Mucosa of gallbladder (tissue), 1 donor: ENCODE measurements around the gene GATAD2B. TPM values are rescaled to one million over a fixed set of nuclear protein-coding genes. Genes with fewer than 3 reads are reported as not detected.
"Not testable (repeated sequence)": the region's sequence is repeated elsewhere in the genome, so short reads cannot be mapped to it uniquely, and the experiment has no call there.

ENCODE experiments used
- DNase-seq: peaks from one replicate; pipeline ENCODE4 v3.0.0-alpha.2; 2020; ENCODE audit warnings: low spot score
- total RNA-seq: library from RNA; stranded (reverse); gene quantifications from one replicate; pipeline ENCODE4 v1.2.1, GENCODE V29; 2021
- donor health status: DM: no; HTN: no; CAD: no.

The GATAD2B gene
- total RNA-seq, 1 donor from 2014 or later = 42.5 TPM

DNA sequence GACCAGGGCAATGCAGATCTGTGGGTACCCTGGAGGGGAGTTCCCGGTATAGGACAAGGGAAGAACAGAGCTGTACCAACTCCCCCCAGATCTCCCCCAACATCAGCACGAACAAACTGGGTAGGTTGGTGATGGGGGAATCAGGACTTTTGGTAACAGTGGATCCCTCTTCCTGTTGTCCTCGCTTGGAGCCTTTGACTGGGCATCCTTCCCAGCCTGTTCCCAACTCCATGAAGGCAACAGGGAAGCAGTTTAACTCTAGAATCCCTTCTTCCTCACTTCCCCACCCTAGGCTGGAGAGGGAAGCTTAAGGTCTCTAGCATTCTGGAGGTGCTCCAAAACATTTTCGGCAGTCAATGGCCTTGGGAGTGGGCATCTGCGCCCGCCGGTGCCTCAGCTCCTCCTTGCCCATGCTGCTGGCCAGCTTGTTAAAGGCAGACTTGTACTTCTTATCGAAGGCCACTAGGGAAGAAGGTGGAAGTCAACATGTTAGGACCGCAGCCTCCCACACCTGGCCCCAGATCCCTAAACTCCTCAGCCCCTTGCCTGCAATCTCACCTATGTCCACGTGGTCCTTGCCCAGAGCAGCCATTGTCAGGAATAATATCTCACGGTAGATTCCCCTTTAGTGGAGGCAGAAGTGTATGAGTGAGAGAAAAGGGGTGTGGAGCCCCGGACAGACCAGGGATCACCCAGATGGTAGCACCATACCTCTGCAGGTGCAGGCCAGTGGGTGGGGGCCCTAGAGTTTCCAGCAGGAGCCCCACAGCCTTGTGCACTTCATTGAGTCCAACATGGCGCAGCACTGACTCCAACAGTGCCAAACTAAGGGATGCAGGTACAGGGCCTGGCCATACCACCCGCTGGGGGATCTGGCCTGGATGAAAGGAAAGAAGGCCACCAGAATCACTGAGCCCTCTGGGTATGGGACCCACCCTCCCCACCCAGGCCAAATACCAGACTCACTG, 7.5 kb upstream of the GATAD2B start:
- no peak for DNase-seq

DNA sequence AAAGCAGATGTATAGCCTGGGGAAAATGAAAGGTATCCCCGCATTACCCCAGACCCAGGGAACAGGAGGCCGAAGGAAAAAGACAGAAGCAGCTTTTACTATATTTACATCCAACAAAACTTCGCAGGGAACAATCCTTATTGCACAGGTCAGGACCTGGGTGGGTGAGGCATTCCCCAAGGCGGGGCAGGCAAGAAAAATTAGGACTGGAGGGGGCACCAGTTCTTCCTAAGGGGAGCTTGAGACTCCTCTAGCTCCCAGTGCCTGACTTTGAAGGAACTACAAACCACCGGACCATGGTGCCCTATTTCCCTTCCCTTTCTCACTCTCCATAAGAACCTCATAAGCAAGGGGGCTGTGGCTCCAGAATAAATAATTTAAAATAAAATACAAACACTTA, 6.7 kb upstream of the GATAD2B start:
- no peak for DNase-seq

DNA sequence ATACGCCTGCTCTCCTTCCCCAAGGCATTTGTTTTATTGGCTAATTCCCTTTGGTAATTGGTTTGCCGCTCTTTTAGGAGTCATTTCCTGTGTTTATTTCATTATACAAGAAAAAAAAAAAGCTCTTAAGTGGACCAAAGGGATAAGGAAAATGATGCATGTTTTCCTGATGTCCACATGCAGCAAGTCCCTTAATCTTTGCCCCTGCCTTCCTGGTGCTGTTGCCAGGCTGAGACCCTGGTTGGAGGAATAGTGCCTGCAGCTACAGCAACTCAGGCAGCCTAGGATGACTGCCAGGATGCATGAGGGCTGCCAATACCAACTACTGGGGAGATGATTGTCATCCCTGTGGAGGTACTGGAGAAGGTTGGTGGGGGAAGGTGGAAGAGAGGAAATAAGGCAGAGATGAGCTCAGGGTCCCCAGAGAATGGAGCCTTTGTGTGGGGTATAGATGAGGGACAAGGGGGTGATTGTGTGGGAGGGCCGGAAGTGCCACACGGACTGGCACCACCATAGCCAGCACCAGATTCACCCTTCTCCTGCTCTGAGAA, 6.1 kb upstream of the GATAD2B start:
- no peak for DNase-seq

DNA sequence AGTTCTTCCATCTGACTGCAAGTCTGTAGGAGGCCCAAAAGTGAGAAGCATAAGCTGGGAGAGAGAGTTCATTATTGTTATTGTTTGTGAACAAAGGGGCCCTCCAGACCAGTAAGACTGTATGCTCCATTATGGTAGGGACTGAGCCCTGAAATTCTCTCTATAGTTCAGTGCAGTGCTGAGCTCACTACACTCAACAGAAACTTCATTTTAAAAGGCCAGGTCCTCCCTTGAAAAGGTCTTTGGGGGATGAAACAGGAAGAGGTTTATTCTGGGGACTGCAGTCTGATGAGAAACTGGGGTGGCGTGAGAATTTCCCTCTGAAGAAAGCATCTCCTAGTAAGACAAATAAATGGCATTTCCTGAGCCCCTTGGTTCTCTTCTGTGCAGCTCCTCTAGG, 5.5 kb upstream of the GATAD2B start:
- DNase-seq = no peak

DNA sequence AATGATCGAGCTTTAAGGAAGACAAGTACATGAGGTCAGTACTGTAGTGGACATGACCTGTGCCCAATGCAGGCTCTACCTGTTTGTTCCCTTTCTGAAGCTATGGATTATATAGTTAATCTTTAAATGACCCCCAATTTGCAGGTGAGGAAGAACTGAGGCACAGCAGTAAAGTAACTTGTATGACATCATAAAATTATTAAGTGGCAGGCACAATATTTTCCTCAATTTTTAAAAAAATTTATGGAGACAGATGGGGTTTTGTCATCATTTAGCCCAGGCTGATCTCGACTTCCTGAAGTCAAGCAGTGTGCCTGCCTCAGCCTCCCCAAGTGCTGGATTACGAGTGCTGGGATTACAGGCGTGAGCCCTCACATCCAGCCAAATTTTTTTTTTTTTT, 3.6 kb upstream of the GATAD2B start:
- DNase-seq = no peak

DNA sequence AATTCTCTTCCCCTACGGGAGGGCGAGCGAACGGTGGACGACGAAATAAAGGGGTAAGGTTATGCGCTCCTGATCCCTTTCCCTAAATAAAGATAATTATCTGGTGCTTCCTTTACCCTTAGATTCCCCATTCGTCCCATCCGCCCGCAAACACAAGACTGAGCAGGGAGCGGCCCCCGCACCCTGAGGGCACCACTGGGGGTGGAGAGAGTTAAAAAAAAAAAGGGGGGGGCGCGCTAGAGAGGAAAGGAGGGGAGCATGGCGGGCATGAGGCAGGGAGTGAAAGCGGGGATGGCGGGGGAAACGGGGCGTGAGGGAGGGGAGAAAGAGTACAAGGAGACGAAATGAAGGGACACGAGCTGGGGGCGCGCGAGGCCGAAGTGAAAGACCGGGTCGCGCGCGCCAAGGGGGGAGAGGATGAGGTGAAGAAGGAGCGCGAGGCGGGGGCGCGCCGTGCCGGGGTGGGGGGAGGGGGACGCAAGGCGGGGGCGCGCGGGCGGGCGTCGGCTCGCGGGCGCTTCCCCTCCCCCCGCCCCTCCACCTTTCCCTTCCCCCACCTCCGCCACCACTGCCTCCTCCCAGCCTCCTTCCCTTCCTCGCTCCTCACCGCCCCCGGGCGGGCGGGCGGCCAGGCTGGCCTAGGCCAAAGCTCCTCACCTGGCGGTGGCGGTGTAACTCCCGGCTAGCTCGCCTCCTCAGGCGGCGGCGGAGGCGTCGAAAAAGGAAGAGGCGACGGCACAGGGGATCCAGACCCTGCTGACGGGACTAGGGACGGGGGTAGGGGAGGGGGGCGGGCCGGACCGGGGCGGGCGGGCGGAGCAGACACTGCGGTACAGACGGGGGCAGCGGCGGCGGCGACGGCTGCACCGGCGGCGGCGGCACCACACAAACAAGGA, 448 bp downstream of the GATAD2B start:
- no peak for DNase-seq

DNA sequence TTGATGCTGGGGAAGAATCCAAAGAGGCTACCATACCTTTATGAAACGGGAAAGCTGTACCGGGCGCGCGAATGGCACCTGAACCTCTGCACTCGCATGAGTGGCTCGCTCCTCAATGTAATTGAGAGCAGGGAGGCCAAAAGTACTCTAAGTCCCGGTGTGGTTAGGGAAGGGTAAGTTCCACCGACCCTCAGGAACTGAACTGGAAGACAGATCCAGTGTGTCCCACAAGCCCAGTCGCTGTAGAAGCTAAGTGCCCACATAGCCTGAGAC, 1.0 kb downstream of the GATAD2B start:
- no peak for DNase-seq

DNA sequence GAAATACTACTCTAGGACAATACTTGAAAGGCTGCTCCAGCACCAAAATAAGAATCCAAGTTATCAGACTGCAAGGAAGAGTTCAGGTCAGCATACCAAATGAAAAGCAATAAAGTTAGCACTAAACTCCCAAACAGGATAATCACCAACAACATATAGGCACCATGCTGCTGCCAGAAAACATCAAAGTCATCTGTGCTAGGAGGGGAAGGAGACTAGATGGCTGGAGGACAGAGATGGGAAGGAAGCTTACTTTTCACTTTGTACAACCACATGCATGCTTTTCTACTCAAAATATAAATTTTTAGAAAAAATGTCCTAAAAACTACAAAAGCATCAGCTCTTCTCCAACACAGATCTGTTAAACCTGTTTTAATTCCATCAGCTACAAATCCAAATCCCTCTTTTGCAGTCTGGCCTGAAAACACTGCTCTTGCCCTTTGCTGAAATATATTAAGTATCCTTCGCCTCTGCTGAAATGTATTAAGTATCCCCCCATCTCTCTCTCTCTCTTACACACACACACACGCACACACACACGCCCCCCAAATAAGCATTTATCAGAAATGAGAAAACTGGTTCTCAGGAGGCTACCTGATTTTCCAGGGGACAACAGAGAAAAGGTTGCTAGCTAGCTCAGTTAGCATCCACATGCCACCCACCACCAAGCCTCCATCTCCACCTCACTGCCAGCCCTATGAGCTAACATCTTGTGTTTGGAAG, 1.5 kb downstream of the GATAD2B start:
- DNase-seq = no peak

DNA sequence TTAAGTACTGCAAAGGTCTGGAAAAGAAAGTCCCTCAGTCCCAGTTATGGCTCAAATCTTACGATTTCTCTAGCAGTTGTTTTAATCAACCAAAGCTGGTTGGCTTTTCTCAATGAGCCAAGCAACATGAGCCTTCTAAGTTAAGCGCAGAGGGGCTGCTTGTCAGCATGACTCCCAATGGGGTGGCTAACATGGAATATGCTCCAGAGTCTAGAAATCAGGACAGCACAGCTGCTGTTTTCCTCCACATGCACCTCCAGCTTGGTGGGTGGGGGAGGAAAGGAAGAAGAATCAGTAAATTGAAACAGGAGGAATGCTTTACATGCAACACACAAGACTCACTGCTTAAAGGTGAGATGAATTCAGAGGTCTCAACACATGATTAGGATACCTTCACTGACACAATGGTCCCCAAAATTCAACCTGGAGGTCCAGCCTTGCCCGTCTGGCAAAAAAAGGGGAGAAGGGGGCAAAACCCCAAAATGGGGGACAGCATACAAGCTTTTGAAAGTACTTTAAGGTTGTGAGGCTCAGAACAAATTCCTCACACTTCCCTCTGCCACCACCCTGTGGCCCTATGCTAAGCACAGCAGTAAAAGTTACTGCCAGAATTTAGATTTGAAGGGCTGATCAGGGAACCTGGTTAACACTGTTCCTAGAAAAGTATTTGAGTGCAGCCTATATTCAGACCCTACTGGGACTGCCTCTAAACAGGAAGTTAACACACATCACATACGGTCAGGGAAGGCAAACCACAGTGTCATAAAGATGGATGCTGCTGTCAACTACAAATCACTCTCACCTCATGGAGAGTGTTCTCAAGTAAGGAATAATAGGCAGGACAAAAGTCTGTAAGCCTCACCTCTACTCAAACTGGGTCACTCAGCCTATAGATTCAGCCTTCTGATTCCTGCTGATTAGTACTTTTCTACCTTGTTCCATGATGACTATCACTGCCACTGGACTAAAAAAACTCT, 2.6 kb downstream of the GATAD2B start:
- DNase-seq = no peak

DNA sequence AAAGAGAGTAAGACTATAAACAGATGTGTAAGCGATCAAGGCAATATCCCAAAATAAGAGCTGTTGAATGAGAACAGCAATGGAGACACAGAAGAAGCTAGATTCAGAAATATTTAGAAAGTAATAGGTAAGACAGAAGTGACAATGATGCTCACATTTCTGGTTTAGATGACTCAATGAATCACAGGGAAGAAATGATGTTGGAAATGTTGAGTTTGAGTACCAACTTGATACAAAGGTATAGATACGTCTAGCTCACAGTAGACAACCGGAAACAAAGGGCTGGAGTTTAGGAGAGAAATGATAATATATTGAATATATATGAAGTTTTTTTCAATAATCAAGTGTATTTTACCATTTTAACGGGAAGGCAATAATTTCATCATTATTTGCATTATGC, 6.5 kb downstream of the GATAD2B start:
- DNase-seq = no peak

DNA sequence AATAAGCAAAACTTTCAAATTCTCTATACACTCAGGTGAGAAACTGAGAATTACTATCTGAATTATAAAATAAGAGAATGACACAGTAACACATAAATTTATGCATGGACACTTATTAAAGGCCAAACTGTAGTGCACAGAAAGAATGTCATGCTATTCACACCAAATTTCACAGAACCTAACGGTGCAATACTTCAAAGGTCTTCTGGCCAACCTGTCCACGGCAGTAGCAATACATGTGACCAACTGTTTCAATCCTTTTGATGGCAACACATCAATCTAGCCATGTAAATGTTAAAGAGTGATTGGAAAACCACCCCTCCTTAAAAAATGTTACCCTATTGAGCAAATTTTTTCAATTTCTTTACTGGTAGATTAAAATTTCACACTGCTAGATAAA, 10.4 kb downstream of the GATAD2B start:
- DNase-seq = no peak

DNA sequence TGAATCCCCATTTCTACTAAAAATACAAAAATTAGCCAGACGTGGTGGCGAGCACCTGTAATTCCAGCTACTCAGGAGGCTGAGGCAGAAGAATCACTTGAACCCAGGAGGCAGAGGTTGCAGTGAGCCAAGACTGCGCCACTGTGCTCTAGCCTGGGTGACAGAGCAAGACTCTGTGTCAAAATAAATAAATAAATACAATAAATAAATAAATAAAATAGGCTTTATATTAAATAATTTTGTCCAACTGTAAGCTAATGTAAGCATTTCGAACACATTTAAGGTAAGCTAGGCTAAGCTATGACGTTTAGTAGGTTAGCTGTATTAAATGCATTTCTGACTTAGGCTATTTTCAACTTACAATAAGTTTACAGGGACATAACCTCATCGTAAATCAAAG, 12.2 kb downstream of the GATAD2B start:
- not testable (repeated sequence) for DNase-seq

DNA sequence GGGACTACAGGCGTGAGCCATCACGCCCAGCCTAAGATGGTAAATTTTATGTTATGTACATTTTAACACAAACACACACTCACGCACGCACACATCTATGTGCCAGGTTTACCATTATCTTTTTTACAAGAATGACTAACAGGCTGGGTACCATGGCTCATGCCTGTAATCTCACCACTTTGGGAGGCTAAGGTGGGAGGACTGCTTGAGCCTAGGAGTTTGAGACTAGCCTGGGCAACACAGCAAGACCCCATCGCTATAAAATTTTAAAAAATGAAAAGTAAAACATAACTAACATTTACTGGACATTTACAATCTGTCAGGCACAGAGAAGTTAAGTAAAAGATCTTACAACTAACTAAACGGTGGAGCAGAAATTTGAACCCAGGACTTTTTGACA, 14.7 kb downstream of the GATAD2B start:
- no peak for DNase-seq

DNA sequence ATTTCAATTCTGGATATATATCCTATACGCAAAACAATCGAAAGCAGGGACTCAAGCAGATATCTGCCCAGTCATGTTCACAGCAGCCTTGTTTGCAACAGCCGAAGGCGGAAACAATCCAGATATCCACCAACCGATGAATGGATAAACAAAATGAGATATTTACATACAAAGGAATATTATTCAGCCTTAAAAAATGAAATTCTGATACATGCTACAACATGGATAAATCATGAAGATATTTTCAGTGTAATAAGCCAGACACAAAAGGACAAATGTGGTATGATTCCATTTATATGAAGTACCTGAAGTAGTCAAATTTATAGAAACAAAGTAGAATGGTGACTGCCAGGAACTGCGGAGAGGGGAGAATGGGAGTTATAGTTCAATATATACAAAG, 15.6 kb downstream of the GATAD2B start:
- no peak for DNase-seq

DNA sequence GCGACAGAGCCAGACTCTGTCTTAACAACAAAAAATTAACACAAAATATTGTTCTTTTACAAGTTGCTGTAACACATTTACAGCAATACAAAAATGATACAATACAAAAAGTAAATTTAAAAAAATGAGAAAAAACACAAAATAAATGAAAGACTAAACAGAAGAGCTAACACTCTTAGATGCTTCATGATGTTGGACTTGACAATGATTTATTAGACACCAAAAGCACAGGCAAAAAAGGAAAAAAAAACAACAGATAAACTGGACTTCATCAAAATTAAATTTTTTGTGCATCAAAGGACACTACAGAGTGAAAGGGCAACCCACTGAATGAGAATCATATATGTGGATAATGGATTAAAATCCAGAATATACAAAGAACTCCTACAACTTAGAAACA, 16.4 kb downstream of the GATAD2B start:
- no peak for DNase-seq

DNA sequence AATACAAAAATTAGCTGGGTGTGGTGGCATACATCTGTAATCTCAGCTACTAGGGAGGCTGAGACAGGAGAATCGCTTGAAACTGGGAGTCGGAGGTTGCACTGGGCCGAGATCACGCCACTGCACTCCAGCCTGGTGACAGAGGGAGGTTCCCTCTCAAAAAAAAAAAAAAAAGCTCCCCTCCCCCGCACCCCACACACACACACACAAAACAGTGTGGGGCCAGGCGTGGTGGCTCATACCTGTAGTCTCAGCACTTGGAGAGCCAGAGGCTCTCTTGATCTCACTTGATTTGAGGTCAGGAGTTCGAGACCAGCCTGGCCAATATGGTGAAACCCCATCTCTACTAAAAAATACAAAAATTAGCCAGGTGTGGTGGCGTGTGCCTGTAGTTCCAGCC, 16.9 kb downstream of the GATAD2B start:
- not testable (repeated sequence) for DNase-seq

DNA sequence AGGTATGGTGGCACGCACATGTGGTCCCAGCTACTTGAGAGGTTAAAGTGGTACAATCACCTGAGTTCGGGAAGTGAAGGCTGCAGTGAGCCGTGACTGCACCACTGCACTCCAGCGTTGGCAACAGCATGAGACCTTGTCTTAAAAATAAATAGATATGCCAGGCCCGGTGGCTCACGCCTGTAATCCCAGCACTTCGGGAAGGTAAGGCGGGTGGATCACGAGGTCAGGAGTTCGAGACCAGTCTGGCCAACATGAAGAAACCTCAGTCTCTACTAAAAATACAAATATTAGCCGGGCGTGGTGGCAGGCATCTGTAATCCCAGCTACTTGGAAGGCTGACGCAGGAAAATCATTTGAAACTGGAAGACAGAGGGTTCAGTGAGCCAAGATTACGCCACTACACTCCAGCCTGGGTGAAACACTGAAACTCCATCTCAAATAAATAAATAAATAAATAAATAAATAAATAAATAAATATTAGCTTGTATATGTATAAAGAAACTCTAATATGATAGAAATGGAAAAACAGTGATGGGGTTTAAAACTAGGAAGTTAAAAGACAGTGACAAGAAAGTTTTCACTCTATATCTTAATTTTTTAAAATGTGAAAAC, 18.8 kb downstream of the GATAD2B start:
- no peak for DNase-seq

DNA sequence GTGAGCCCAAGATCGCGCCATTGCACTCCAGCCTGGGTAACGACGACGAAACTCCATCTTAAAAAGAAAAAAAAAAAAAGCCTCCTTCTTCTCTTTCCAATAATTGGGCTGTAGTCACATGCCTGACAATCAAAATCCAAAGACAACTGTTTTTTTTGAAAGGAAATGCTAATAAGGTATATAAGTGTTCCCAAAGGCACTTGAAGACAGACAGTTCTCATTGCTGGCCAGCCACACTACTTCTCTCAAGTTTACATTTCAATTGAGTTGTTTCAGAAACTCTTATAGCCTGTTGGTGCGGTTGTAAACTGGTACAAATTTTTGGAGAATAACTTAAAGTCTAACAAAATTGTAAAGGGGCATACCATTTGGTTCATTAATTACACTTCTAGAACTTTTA, 23.3 kb downstream of the GATAD2B start:
- DNase-seq = no peak

DNA sequence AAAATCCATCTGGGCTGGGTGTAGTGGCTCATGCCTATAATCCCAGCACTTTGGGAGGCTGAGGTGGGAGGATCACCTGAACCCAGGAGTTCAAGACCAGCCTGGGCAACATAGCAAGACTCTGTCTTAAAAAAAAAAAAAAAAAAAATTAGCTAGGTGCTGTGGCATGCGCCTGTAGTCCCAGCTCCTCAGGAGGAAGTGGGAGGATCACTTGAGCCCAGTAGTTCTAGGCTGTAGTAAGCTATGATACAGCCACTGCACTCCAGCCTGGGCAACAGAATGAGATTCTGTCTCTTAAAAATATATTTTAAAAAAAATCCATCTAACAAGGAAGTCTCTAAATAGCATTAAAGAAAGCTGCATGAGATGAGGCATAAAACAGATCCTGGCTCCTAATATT, 26.9 kb downstream of the GATAD2B start:
- not testable (repeated sequence) for DNase-seq

DNA sequence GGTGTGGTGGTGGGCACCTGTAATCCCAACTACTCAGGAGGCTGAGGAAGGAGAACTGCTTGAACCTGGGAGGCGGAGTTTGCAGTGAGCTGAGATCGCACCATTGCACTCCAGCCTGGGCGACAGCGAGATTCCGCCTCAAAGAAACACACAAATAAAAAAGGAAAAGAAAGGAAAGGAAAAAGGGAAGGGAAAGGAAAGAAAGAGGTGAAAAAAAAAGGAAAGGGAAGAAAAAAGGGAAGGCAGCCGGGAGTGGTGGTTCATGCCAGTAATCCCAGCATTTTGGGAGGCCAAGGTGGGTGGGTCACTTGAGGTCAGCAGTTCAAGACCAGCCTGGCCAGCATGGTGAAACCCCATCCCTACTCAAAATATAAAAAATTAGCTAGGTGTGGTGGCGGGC, 31.7 kb downstream of the GATAD2B start:
- not testable (repeated sequence) for DNase-seq
